Upper lobe of left lung (tissue), 4 donors: ENCODE data around the gene ULBP1.
"Not testable (repeated sequence)": the region's sequence is repeated elsewhere in the genome, so short reads cannot be mapped to it uniquely, and the experiment has no call there.

Experiments used
- POLR2AphosphoS5 ChIP-seq, 2 donors: sonication (generic); formaldehyde crosslinking; IDR thresholded peaks; one replicate each; pipeline ENCODE4 v1.5.1; 2017; ENCODE audit warnings: antibody characterized with exemption in 2 of 2
- TF ChIP-seq, protein P1 (sequence below), 6 experiments: fragments of 450-650 bp in 4 of 6; fragments of 200-600 bp in 2 of 6; sonication (generic) in 2 of 6; IDR thresholded peaks; one replicate each; pipeline ENCODE4 v1.5.1; 2016 to 2019; ENCODE audit warnings: antibody characterized with exemption in 6 of 6

DNA sequence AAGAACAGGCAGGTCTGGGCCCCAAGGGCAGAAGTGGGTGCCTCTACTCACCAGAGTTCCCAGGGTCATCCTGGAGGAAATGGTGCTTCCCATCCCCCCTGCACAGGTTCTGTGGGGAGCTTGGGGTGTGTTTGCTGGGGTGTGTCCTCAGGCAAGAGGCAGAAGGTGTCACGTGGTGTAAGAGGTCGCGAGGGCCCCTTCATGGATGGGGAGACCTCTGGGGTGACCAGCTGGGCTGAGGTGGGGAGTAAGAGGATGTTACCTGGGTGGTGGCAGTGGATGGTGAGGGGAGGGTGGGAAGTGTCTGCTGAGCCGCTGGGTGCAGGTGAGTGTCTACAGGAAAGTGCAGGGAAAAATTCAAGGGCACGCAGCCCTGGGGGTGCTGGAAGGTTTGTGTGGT is 41.7 kb upstream of the ULBP1 start:
- TF ChIP-seq, protein P1, sequence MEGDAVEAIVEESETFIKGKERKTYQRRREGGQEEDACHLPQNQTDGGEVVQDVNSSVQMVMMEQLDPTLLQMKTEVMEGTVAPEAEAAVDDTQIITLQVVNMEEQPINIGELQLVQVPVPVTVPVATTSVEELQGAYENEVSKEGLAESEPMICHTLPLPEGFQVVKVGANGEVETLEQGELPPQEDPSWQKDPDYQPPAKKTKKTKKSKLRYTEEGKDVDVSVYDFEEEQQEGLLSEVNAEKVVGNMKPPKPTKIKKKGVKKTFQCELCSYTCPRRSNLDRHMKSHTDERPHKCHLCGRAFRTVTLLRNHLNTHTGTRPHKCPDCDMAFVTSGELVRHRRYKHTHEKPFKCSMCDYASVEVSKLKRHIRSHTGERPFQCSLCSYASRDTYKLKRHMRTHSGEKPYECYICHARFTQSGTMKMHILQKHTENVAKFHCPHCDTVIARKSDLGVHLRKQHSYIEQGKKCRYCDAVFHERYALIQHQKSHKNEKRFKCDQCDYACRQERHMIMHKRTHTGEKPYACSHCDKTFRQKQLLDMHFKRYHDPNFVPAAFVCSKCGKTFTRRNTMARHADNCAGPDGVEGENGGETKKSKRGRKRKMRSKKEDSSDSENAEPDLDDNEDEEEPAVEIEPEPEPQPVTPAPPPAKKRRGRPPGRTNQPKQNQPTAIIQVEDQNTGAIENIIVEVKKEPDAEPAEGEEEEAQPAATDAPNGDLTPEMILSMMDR (IDR thresholded peaks at IDR 0.05): not testable (repeated sequence)
- not testable (repeated sequence) for TF ChIP-seq POLR2AphosphoS5 (IDR thresholded peaks at IDR 0.05)
